GM20431 (cell line): ENCODE measurements around the gene CNPY3.
"Not testable (repeated sequence)": the region's sequence is repeated elsewhere in the genome, so short reads cannot be mapped to it uniquely, and the experiment has no call there.

Experiments
- in situ Hi-C: fragments of 300-500 bp; cut with MseI, MboI; formaldehyde crosslinking; loops from one replicate; pipeline ENCODE4 v1.15.0; 2020; ENCODE audit warnings: low sequenced_read_pairs; ENCODE audit not compliant: unreplicated experiment

CNPY3 gene

GRCh38 chr6:42947950-42948349 lies 18.7 kb downstream of the CNPY3 start:
- in situ Hi-C loops, result no loop called here

- in situ Hi-C loops, result no loop called here
These were observed 23.1 kb downstream of the CNPY3 start for GRCh38 chr6:42952389-42952788.

GRCh38 chr6:42954405-42954804 lies 25.1 kb downstream of the CNPY3 start:
- in situ Hi-C loops, result not testable (repeated sequence)

GRCh38 chr6:42958125-42958524 lies 28.8 kb downstream of the CNPY3 start:
- in situ Hi-C loops, result no loop called here

GRCh38 chr6:42959917-42960242 lies 30.6 kb downstream of the CNPY3 start:
- in situ Hi-C loops, result no loop called here

- in situ Hi-C loops, result no loop called here
These were observed 31.2 kb downstream of the CNPY3 start, which contains the start of gene GNMT for GRCh38 chr6:42960243-42961019. Gene GNMT, plus strand, starts transcription at chr6:42960754. Its CDS starts 14 bp downstream, at chr6:42960768.

- in situ Hi-C loops, result no loop called here
These were observed 31.8 kb downstream of the CNPY3 start for GRCh38 chr6:42961020-42961470.

GRCh38 chr6:42962096-42962495 lies 32.8 kb downstream of the CNPY3 start:
- in situ Hi-C loops, result no loop called here

- in situ Hi-C loops, result no loop called here
These were observed 33.4 kb downstream of the CNPY3 start for GRCh38 chr6:42962502-42963178.

GRCh38 chr6:42963179-42963854 lies 34.0 kb downstream of the CNPY3 start:
- in situ Hi-C loops, result no loop called here

- in situ Hi-C loops, result no loop called here
These were observed 34.8 kb downstream of the CNPY3 start for GRCh38 chr6:42963855-42964605.

- in situ Hi-C loops, result no loop called here
These were observed 37.3 kb downstream of the CNPY3 start for GRCh38 chr6:42966571-42966970.

GRCh38 chr6:42967228-42967627 lies 37.9 kb downstream of the CNPY3 start:
- in situ Hi-C loops, result no loop called here

GRCh38 chr6:42968126-42968701 lies 38.9 kb downstream of the CNPY3 start:
- in situ Hi-C loops, result no loop called here

- in situ Hi-C loops, result no loop called here
These were observed 39.5 kb downstream of the CNPY3 start for GRCh38 chr6:42968783-42969182.

GRCh38 chr6:42969431-42969830 lies 40.2 kb downstream of the CNPY3 start:
- in situ Hi-C loops, result no loop called here

GRCh38 chr6:42969934-42970333 lies 40.7 kb downstream of the CNPY3 start:
- in situ Hi-C loops, result no loop called here

GRCh38 chr6:42970871-42971612 lies 41.8 kb downstream of the CNPY3 start:
- in situ Hi-C loops, result no loop called here

- in situ Hi-C loops, result no loop called here
These were observed 42.6 kb downstream of the CNPY3 start for GRCh38 chr6:42971746-42972327.
